ENCODE measurements around the gene SHKBP1.

GRCh38 chr19:40603071-40603388 lies 26.4 kb downstream of the SHKBP1 start:
- TF ChIP-seq, protein P1, sequence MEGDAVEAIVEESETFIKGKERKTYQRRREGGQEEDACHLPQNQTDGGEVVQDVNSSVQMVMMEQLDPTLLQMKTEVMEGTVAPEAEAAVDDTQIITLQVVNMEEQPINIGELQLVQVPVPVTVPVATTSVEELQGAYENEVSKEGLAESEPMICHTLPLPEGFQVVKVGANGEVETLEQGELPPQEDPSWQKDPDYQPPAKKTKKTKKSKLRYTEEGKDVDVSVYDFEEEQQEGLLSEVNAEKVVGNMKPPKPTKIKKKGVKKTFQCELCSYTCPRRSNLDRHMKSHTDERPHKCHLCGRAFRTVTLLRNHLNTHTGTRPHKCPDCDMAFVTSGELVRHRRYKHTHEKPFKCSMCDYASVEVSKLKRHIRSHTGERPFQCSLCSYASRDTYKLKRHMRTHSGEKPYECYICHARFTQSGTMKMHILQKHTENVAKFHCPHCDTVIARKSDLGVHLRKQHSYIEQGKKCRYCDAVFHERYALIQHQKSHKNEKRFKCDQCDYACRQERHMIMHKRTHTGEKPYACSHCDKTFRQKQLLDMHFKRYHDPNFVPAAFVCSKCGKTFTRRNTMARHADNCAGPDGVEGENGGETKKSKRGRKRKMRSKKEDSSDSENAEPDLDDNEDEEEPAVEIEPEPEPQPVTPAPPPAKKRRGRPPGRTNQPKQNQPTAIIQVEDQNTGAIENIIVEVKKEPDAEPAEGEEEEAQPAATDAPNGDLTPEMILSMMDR (IDR thresholded peaks at IDR 0.05; ENCODE audit: insufficient read depth, low read depth, low read length), result no peak
- no peak for TF ChIP-seq EZH2 (IDR thresholded peaks at IDR 0.05; ENCODE audit: insufficient read depth, low read length)

All from astrocyte (in vitro differentiated cells and primary cell).